Inflammatory macrophage treated with lipopolysaccharide for 1 hour (primary cell): ENCODE measurements around the gene ADGRL3.
"Not testable (repeated sequence)": the region's sequence is repeated elsewhere in the genome, so short reads cannot be mapped to it uniquely, and the experiment has no call there.

ENCODE experiments used
- DNase-seq, 2 donors: peaks; one replicate each; pipeline ENCODE4 v3.0.0-alpha.2; 2020 to 2022

Gene ADGRL3

DNA sequence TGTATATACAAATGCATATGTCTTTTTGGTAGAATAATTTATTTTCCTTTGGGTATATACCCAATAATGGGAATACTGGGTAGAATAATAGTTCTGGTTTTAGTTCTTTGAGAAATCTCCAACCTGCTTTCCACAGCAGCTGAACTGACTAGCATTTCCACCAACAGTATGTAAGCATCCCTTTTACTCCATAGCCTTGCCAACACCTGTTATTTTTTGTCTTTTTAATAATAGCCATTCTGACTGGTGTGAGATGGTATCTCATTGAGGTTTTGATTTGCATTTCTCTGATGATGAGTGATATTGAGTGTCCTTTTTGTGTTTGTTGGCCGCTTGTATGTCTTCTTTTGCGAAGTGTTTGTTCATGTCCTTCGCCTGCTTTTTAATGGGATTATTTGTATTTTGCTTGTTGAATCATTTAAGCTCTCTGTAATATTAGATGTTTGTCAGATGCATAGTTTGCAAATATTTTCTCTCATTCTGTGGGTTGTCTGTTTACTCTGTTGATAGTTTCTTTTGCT, 309.7 kb downstream of the ADGRL3 start:
- DNase-seq = not testable (repeated sequence)

DNA sequence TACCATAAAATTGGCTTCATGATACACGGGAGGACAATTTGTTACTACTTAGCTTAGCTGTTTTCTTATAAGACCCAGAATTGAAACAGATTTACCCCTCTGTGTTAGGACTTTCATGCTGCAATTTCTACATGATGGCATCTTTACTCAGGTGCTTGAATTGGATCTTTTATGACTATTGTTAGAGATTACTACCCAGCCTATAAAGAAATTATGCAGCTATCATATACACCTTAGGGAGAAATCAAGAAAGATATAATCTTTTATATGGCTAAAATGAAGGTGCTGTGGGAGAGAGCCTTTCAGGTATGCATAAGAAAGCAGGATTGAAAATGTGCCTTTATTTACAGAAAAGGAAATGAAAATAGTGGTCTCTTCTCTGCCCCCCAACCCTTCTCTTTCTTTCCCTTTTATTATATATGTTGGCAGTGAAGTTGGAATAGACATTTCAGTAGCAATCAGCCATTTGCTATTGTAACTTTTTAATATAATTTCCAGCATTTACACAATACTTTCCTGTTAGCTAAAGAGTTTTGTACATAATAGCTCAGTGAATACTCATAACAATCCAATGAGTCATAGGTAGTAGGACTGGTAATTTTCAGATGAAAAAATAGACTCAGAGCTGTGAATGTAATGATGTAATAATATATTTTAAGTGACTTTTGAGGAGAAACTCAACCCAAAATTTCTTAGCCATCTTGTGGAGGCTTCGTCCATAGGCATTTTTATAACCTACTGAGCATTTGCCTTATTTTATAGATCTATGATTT, 311.8 kb downstream of the ADGRL3 start:
- no peak for DNase-seq

DNA sequence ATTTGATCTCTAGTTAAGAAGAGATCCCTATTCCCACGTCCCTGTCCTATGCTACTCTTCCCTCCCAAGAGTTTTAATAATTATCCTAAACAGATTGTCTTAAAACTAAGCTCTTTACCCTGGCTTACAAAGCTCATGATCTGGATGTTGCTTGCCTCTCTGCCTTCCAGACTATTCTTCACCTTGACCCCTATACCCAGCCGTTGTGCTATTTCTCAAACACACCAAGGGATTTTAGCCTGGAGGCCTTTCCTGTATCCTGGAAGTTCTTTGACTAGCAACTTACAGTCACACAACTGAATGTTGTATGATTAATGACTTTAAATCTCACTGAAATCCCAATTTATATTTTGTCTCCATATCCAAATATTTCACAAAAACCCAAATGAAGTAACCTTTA, 314.9 kb downstream of the ADGRL3 start:
- no peak for DNase-seq

DNA sequence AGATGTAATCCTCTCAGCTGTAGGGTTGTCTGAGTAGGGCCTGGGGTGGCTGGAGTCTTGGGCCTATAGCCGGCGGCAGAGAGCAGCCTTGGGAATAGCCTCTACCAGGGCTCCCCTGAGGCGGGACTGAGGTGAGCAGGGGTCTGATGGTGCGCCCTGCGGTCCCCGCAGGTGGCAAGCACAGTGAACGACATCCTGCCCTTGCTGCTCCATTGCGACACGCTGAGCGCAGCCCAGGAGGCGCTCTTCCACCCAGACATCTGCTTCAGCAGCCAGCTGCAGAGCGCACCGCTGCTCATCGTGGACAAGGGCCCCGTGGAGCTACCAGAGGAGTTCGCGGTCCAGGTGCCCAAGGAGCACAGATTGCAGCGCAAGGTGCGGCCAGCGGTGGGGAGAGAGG, 317.0 kb downstream of the ADGRL3 start:
- DNase-seq = no peak

DNA sequence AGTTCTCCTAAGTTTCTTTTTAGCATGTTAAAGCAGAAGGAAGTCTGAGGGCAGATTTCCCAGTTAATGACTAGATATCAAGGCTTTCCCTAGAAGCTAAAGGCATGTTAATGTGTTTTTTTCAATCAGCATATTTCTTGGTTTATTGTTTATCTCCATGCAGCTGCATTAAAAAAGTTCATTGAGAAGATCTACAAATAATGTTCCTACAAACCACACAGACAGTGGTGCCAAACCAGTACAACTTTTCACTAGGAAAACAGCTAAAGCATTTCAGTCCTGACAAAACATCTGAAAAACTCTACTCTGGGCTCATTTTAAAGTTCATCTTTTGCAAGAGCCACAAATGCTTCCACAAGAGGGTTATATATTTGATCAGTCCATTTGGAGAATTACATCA, 320.0 kb downstream of the ADGRL3 start:
- DNase-seq = no peak

DNA sequence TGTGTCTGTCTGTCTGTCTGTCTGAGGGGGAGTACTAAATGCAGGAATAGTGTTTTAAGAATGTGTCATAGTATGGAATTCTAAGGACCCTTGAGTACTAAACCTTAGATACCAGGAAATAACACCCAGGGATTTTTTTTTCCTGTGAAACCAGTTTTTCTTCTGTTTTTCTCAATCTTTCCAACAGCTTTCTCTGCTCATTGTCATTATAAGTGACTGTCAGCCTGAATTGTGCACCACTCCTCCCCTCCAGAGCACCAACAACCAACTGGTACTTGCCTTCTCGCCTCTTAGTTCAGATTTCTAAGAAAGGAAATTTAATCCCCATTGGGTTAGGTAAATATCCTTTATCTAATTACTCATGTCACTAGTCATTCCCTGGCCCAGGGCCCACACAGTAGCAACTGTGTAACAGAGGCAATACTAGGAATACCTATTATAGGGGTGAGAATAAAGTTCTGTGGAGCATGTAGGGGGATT, 320.6 kb downstream of the ADGRL3 start:
- no peak for DNase-seq

DNA sequence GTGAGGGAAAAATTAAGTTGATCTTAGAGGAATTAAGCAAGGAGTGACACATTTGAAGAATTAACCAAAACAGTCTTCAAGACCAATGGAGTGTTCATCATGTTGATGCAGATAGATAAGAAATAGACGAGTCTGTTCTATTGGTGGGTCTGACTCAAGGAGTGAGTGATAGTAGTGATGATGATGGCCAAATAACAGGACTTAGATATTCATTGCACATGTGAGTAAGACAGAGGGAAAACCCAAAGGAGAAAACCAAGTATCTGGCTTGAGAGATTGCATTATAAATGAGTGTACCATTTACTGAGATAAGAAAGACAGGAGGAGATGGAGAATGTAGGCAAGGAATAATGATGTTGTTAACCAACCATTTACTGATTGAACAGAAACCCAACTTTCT, 321.3 kb downstream of the ADGRL3 start:
- DNase-seq = no peak

DNA sequence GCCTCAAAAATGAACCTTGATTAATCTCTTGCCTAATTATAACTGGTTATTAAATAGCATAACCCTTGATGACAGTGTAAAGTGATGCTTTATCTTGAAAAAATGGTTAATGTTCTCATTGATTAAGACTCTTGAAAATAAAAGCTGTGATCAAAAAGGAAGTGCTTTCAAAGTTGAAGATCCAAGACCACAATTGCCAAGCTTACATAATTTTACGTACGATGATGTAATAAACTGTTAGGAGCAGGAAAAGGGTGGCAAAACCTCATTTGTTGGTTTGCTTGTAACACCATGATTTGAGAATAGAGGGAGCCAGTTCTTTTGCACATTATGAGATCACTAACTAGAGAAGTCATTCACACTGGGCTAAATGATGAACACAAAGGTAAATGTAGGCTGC, 322.2 kb downstream of the ADGRL3 start:
- DNase-seq = no peak

DNA sequence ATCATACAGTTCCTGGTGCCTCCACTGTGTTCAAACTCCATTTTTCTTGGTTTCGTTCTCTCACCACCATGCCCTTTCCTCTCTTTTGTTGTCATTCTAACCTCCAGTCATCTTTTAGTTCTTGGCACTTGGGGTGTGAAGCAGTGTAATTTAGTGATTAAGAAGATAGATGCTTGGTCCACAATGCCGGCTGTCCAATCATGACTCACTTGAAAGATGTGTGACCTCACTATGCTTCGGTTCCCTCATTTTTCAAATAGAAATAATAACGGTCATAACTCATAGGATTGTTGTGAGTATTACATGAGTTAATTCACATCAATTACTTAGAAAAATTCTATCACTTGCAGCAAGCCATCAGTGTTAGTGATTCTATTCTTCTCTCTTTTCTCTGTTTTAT, 327.8 kb downstream of the ADGRL3 start:
- DNase-seq = no peak

DNA sequence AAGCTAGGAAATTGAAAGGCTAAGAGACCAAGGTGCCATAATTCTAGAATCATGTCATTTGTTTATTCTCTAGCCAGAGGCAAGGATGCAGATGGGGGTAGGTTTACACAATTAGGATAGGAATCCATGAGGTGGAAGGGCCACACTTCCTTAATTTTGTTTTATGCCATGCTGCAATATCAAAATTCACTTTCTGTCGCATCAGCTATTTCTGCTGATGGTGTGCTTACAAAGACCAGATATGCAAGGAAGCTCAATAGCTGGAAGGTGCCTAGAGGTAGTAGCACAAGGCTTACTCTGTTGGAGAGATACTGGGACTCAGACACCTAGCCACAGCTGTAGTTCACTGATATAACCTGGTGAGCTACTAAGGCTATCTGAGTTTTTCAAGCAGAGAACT, 328.5 kb downstream of the ADGRL3 start:
- DNase-seq = no peak

DNA sequence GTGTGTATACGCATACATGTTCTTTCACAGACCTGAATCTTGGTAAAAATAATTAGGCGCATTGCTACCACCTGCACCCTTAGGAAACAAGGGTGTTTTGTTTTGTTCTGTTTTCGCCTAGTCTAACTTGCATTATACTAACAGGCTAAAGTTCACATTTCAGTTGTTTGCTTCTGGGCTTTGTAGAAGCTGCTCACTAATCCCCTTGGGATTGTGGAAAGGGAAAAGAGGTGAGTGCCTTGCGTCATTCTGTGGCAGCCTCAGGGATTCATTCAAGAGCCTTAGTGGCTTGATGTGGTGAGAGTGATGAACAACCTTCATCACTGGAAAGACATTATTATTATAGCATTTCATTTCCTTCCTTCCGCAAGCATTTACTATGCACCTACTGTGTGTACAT, 331.1 kb downstream of the ADGRL3 start:
- no peak for DNase-seq

DNA sequence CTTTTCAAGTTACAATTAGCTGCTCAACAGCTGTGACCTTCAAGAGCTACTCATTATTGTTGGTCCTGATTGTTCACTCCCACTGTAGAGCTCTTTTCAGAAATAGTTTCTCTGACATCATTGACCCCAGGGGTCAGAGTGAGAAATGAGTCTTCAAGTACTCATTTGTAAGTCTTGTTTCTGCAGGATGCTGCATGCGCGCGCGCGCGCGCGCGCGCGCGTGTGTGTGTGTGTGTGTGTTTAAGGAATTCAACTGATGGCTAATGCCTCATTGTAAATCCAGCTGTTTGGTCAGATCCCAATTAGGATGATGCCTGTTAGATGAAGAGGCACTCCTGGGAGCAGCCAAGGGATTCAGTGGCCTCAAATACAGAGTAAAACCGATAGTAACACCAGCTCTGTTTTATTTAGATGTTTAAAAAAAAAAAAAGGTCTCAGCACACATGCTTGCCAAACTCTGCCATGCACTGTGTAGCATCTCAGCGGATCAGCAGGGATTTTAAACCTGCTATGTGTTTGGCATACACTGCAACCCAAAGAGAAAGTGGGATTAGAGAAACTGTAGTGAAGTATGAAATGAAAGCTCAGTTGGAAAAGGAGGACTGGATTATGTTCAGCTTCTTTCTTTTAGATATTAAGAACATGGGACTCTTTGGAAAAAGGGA, 332.3 kb downstream of the ADGRL3 start:
- DNase-seq = no peak

DNA sequence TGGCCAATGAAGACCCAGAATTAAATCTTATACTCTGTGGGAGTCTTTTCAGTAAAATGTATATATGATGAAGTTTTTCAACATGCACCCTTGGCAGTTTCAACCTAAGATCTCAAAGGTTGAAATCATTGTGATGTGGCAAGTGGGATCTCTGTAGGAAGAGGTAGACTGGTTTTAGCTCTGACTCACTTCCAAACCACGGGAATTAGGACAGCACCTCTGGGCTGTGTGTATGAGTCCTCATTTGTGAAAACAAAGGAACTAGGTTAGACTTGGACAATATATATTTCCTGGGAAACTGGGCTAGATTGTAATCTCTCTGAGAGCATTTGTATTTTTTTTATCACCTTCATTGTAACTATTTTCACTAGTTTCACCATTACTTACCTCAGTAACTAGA, 333.0 kb downstream of the ADGRL3 start:
- DNase-seq = no peak

DNA sequence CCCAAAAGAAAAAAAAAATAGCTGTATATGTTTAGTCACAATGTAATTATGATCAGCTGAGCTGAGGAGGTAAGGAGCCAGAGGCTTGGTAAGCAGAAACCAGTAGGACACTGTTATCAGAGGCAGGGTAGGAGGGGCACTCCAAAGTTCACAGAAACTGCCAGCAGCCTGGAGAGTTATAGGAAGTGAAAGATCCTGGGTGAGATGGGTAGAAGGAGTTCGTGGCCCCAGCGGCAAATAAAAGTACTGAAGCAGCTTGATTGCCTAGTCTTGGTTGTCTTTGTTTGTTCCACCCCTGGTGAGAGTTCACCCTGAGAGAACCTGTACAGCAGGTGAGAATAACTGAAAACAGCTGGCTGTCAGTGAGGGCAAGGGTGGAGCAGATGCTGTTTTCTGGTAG, 340.8 kb downstream of the ADGRL3 start:
- no peak for DNase-seq

DNA sequence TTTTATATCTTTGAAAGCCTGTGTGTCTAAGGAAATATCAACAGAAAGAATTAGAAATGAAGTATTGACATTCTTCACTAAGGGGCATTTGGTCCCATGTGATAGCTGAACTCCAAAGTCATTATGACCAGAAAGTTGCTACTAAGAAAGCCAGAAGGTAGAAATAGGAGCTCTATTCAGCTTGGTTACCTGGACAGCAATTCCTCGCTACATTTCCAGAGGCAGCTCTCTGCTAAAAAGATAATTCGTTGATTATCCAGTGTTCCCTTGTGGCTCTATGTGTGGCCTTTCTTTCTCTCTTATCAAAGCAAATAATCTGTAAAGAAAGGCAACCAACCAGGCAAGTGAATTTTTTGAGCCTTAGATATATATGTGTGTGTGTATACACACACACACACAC, 341.3 kb downstream of the ADGRL3 start:
- DNase-seq = no peak

DNA sequence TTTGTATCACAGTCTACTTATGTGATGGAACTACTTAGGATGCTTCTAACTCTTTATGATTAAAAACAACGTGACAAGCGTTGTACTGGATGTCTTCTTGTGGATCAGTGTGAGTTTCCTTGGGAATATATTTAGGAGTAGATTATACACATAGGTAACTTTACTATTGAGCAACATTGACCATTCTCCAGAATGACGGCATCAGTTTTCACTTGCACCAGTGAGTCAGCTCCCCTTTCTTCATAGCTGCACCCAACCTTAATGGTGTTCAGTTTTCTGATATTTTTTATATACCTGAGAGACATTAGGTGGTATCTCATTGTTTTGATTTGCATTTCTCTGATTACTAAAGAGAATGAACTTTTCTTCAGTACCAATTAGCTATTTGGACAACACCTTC, 343.9 kb downstream of the ADGRL3 start:
- no peak for DNase-seq

DNA sequence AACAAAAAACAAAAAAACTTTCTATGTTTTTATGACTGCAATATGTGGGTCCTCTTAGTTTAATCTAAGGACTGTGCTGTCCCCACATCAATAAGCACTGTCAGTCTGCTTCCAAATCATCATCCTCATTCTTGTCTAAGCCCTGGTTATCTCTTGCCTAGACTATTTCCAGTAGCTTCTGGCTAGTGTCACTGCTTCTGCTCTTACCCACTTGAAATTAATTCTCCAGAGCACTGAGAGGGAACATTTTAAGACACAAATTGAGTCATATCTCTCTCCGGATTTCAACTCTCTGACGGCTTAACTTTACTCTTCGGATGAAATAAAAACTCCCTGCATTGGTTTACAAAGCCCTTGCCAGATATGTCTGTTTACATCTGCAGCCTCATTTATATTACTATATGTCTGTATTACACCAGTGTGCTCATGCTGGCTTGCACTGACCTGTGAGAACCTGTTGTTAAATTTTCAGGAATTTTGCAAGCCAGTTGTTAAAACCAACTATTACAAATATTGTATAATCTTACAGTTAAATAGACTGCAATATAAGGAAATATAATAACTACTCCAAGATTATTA, 345.9 kb downstream of the ADGRL3 start:
- no peak for DNase-seq

DNA sequence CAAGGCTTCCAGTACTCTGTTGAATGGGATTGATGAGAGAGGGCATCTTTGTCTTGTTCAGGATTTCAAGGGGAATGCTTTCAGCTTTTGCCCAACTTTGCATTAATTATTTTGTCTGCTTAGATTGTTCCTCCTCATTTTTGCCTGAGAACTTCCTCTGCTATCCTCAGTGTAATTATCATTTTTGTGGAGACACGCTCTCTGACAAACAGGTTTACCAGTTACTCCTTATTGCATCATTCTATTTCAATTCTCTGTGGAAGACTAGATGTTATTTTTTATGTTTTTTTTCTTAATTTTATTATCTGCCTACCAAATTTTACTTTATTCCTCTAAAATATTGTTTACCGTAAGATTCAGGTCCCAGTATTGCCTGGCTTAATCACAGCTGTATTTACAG, 349.2 kb downstream of the ADGRL3 start:
- no peak for DNase-seq

DNA sequence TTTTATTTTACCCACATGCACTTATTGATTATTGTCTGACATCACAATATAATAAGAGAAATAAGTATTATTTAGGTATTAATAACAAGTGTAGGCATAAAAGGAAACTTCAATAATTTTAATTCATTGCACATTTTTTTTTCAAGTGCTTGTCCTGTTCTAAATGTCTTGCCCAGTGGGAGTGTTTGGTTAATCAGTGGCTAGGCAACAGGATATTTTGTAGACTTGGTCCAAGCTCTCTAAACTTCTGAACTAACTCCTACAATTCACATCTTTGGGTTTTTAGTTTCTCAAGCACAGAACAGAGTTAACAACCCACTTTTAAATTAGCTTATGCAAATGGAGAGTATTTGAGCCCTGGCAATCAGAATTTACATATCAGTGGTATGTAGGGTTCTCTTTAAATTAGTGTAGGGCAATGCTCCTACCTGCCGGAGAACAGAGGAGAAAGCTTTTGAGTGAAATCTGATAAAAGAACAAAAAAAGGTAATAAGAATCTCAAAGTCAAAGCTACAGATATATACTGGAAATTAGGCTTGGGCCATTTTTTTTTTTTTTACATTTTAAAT, 353.5 kb downstream of the ADGRL3 start:
- no peak for DNase-seq

DNA sequence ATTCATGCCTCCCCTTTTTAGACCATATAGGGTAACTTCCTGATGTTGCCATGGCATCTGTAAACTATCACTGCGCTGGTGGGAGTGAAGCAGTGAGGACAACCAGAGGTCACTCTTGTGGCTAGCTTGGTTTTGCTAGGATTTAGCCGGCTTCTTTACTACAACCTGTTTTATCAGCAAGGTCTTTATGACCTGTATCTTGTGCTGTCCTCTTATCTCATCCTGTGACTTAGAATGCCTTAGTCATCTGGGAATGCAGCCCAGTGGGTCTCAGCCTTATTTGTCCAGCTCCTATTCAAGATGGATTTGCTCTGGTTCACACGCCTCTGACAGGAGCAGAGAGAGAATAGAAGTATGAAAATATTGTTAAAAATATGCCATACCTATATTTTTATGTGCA, 355.7 kb downstream of the ADGRL3 start:
- no peak for DNase-seq

DNA sequence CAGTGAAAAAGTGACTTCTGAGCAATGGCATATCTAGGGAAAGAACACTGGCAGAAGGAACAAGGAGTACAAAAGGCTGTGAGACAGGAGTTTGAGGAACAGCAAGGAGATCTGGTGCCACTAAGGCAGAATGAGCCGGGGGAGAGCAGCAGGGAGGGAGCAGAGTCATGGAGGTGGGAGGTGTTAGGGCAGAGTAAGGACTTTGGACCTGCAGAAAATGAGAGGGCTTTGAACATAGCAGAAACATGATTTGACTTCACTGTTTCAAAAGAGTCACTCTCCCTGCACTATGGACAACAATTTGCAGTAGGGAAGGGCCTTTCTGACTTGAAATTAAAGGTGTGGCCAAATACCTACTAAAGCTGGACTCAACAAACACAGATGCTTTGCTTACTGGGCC, 356.2 kb downstream of the ADGRL3 start:
- DNase-seq = no peak

DNA sequence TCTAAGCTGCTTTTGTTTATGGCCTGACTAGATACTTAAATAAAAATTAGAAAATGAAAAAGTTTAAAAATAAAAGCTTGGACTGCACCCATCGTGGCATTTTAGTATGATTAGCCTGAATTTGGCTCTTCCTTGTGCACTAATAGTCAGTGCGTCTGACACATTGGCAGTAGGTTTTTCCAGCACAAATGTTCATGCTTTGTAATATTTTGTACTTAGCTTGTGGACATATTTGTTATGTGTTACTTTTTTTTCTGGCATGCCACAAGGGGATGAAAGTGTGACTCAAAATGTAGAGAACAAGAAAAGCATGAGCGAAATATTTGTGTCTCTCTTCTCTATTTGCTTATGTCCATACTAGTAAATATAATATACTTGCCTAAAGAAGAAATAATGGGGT, 359.3 kb downstream of the ADGRL3 start:
- DNase-seq = no peak

DNA sequence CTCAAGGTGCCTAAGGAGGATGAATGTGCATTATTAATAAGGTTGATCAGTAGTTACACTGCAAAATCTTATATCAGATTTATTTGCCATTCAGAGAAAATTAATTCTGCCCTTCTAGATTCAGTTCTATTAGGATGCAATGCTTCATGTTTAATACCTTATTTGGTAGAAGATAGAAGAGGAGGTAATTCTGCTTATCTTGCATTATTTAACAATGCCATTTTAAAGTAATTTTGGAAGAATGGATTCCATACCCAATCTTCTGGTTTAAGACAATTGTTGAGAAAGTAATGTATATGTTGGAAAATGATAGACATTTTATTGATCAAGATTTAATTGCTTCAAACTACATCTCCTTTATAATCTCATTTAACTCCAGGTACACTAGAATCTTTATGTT, 360.9 kb downstream of the ADGRL3 start:
- DNase-seq = no peak
